Measurements from ENCODE around the gene OSBPL10. TPM values are rescaled to one million over a fixed set of nuclear protein-coding genes. Genes with fewer than 3 reads are reported as not detected.

The OSBPL10 gene
- total RNA-seq, 2 experiments from 2014 or later = 65.7 to 170 TPM

GRCh38 chr3:31614162-31614921, 366.7 kb downstream of the OSBPL10 start:
- H3K36me3 ChIP-seq (ENCODE audit: insufficient read depth, low read length) = peaks cover 94% of the 10 kb centered on the region
- CTCF ChIA-PET (ENCODE audit: unreplicated experiment) = no interaction called here
- no TSS peak for BruUV-seq (replicated peaks)

GRCh38 chr3:31613654-31614053, 367.4 kb downstream of the OSBPL10 start:
- Histone ChIP-seq H3K9me2 (ENCODE audit: insufficient read depth, low read length) (no peaks in the 10 kb centered on the region), H3K9me3 (ENCODE audit: low read length) (peaks cover 20% of the 10 kb centered on the region; the same call in 1 of the 2 replicates), H4K20me1 (ENCODE audit: insufficient read depth, low read length) (no peaks in the 10 kb centered on the region), H2AFZ (ENCODE audit: low read length) (no peak overlapping the region), H3K36me3 (ENCODE audit: insufficient read depth, low read length) (peaks cover 94% of the 10 kb centered on the region), H3K79me2 (ENCODE audit: insufficient read depth, low read depth, low read length) (peaks cover 55% of the 10 kb centered on the region), H3K27ac (ENCODE audit: low read depth, low read length, poor library complexity, severe bottlenecking) (no peak overlapping the region), H3K4me1 (ENCODE audit: insufficient read depth, low read length, poor library complexity, severe bottlenecking) (no peaks in the 10 kb centered on the region), H3K4me3 (ENCODE audit: low read depth, low read length, poor library complexity, severe bottlenecking) (no peak overlapping the region), H3K4me2 (ENCODE audit: low read length) (no peak overlapping the region)
- TF ChIP-seq EZH2phosphoT487 (IDR thresholded peaks at IDR 0.05; ENCODE audit: borderline replicate concordance, low read depth, low read length) (no peak), CTCF (conservative IDR thresholded peaks at IDR 0.05; ENCODE audit: low read length) (no peak)
- ChIA-PET POLR2A (interaction anchor here (0.6 to 1.9 kb wide), 7 partner anchors 11 to 396 kb away, joined by 3 to 5 read pairs (median 3); no protein-coding TSS in a partner anchor), CTCF (ENCODE audit: unreplicated experiment) (no interaction called here)
- intact Hi-C loops (cut with micrococcal nuclease; ENCODE audit: unreplicated experiment) = no loop called here
- DNase-seq (ENCODE audit: low spot score) = no peak
- no TSS peak for BruUV-seq (replicated peaks)

More at GRCh38 chr3:31614162-31614921, 366.7 kb downstream of the OSBPL10 start:
- intact Hi-C loops (cut with micrococcal nuclease; ENCODE audit: unreplicated experiment) = no loop called here
- Histone ChIP-seq H3K27ac (ENCODE audit: low read depth, low read length, poor library complexity, severe bottlenecking) (no peak overlapping the region), H3K4me2 (ENCODE audit: low read length) (no peak overlapping the region), H2AFZ (ENCODE audit: low read length) (no peak overlapping the region), H4K20me1 (ENCODE audit: insufficient read depth, low read length) (no peaks in the 10 kb centered on the region), H3K9me3 (ENCODE audit: low read length) (peaks cover 19% of the 10 kb centered on the region; the same call in 1 of the 2 replicates), H3K9me2 (ENCODE audit: insufficient read depth, low read length) (no peaks in the 10 kb centered on the region), H3K4me1 (ENCODE audit: insufficient read depth, low read length, poor library complexity, severe bottlenecking) (no peaks in the 10 kb centered on the region), H3K79me2 (ENCODE audit: insufficient read depth, low read depth, low read length) (peaks cover 55% of the 10 kb centered on the region), H3K4me3 (ENCODE audit: low read depth, low read length, poor library complexity, severe bottlenecking) (no peak overlapping the region)
- TF ChIP-seq EZH2phosphoT487 (IDR thresholded peaks at IDR 0.05; ENCODE audit: borderline replicate concordance, low read depth, low read length) (no peak), CTCF (conservative IDR thresholded peaks at IDR 0.05; ENCODE audit: low read length) (no peak)
- DNase-seq (ENCODE audit: low spot score) = no peak
- POLR2A ChIA-PET = interaction anchor here (0.6 to 1.9 kb wide), 2 partner anchors 14 to 29 kb away, joined by 3 to 5 read pairs; no protein-coding TSS in a partner anchor

- no peaks in the 10 kb centered on the region for H4K20me1 ChIP-seq (ENCODE audit: insufficient read depth, low read length)
- DNase-seq (ENCODE audit: low spot score) = no peak
- ChIA-PET CTCF (ENCODE audit: unreplicated experiment) (no interaction called here), POLR2A (interaction anchor here (0.6 to 1.9 kb wide), 8 partner anchors 11 to 396 kb away, joined by 3 to 5 read pairs (median 3); no protein-coding TSS in a partner anchor)
- H3K4me1 ChIP-seq (ENCODE audit: insufficient read depth, low read length, poor library complexity, severe bottlenecking) = no peaks in the 10 kb centered on the region
- H3K4me2 ChIP-seq (ENCODE audit: low read length) = no peak overlapping the region
- peaks cover 94% of the 10 kb centered on the region for H3K36me3 ChIP-seq (ENCODE audit: insufficient read depth, low read length)
- no peak for TF ChIP-seq EZH2phosphoT487 (IDR thresholded peaks at IDR 0.05; ENCODE audit: borderline replicate concordance, low read depth, low read length)
- no peak for TF ChIP-seq CTCF (conservative IDR thresholded peaks at IDR 0.05; ENCODE audit: low read length)
- no peak overlapping the region for H3K27ac ChIP-seq (ENCODE audit: low read depth, low read length, poor library complexity, severe bottlenecking)
- peaks cover 57% of the 10 kb centered on the region for H3K79me2 ChIP-seq (ENCODE audit: insufficient read depth, low read depth, low read length)
- no peak overlapping the region for H2AFZ ChIP-seq (ENCODE audit: low read length)
- intact Hi-C loops (cut with micrococcal nuclease; ENCODE audit: unreplicated experiment) = no loop called here
- no TSS peak for BruUV-seq (replicated peaks)
- H3K9me2 ChIP-seq (ENCODE audit: insufficient read depth, low read length) = no peaks in the 10 kb centered on the region
- peaks cover 24% of the 10 kb centered on the region; the same call in 1 of the 2 replicates for H3K9me3 ChIP-seq (ENCODE audit: low read length)
- no peak overlapping the region for H3K4me3 ChIP-seq (ENCODE audit: low read depth, low read length, poor library complexity, severe bottlenecking)
These were observed 367.9 kb downstream of the OSBPL10 start for GRCh38 chr3:31613177-31613576.
